Measurements from ENCODE around the gene PLAGL1. TPM values are rescaled to one million over a fixed set of nuclear protein-coding genes. Genes with fewer than 3 reads are reported as not detected.

Gene PLAGL1
- total RNA-seq, 1 donor from 2014 or later, result 20.3 TPM

DNA sequence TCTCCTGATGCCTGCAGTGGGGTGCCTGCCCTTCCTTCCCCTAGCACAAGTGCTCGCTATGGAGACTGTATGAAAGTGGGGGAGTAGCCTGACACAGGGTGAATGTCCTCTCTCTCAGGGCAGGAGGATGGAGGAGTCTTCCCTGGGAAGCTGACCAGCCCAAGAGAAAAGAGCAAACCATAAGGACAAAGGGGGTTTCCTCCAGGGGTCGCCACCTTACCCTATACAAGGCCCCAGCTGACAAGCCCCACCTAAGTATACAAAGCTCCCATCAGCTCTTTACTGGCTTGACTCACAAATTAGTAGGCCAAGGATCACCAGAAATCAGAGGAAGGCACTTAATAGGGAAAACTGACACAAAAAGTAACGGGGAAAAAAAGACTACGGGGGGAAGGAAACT, 54.1 kb downstream of the PLAGL1 start:
- Mint-ChIP-seq H3K36me3 (ENCODE audit: low read depth, unreplicated experiment) (peaks cover 2% of the 10 kb centered on the region), H3K4me1 (ENCODE audit: low read depth, unreplicated experiment) (peaks cover 6% of the 10 kb centered on the region), H3K9me3 (ENCODE audit: unreplicated experiment) (no peaks in the 10 kb centered on the region), H3K27me3 (ENCODE audit: low read depth, unreplicated experiment) (peaks cover 4% of the 10 kb centered on the region), H3K4me3 (ENCODE audit: unreplicated experiment) (no peak overlapping the region), H3K27ac (ENCODE audit: unreplicated experiment) (no peak overlapping the region)
- no peaks in the 10 kb centered on the region for H4K20me1 ChIP-seq (ENCODE audit: insufficient read depth, low read length)
- H3K27ac ChIP-seq (ENCODE audit: low read depth, low read length), result no peak overlapping the region
- no peak overlapping the region for H3K9ac ChIP-seq (ENCODE audit: low read length)
- no peak for FAIRE-seq
- TF ChIP-seq, protein P1, sequence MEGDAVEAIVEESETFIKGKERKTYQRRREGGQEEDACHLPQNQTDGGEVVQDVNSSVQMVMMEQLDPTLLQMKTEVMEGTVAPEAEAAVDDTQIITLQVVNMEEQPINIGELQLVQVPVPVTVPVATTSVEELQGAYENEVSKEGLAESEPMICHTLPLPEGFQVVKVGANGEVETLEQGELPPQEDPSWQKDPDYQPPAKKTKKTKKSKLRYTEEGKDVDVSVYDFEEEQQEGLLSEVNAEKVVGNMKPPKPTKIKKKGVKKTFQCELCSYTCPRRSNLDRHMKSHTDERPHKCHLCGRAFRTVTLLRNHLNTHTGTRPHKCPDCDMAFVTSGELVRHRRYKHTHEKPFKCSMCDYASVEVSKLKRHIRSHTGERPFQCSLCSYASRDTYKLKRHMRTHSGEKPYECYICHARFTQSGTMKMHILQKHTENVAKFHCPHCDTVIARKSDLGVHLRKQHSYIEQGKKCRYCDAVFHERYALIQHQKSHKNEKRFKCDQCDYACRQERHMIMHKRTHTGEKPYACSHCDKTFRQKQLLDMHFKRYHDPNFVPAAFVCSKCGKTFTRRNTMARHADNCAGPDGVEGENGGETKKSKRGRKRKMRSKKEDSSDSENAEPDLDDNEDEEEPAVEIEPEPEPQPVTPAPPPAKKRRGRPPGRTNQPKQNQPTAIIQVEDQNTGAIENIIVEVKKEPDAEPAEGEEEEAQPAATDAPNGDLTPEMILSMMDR (IDR thresholded peaks at IDR 0.05; ENCODE audit: insufficient read depth, low read depth, low read length), result no peak
- no peak for TF ChIP-seq EZH2 (IDR thresholded peaks at IDR 0.05; ENCODE audit: insufficient read depth, low read length)
- no peaks in the 10 kb centered on the region for H3K36me3 ChIP-seq (ENCODE audit: insufficient read depth, low read length)
- peaks cover 5% of the 10 kb centered on the region for H3K4me1 ChIP-seq (ENCODE audit: insufficient read depth, low read length)
- no peak overlapping the region for H3K4me3 ChIP-seq (ENCODE audit: insufficient read depth, low read depth, low read length)
- no peaks in the 10 kb centered on the region for H3K79me2 ChIP-seq (ENCODE audit: insufficient read depth, low read length)
- no peaks in the 10 kb centered on the region for H3K9me3 ChIP-seq (ENCODE audit: insufficient read depth, low read depth, low read length)
- no peak overlapping the region for H3K4me2 ChIP-seq (ENCODE audit: low read length)
- no peak overlapping the region for H2AFZ ChIP-seq (ENCODE audit: low read depth, low read length)
- no peak for DNase-seq (ENCODE audit: low read depth)
- no peaks in the 10 kb centered on the region for H3K27me3 ChIP-seq (ENCODE audit: insufficient read depth, low read length)

DNA sequence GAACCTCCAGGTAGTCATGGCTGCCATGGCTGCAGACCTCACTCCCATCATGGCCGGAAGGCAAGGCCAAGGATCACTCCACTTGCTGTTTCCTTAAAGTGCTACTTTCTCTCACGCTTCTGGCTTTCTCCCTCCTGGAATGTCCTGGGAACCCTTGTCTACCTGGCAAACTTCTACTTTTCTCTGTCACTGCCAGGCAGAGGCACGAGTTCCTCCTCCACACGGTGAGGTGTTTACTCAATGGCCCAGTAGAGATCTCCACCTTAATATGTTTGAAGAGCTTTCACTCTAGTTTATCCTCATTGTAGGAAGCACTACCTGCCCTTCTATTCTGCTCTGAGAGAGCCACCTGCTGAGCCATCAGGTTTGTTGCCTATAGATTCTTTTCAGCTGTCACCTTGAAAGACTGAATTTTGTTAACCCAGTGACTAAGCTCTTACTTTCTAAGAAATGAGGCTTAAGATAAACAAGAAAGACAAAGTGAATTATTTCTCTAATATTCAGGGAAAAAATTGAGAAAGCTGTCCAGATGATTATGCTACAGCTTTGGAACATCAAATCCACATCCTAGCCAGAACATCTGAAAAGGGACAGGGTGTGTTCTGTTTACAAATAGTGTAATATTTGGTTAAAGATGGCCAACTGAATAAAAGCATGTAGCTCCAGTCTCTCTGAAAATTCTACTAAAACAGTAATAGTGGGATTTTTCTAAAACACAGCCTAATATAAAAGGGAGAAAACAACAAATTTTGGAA, 54.9 kb downstream of the PLAGL1 start:
- Histone ChIP-seq H3K4me2 (ENCODE audit: low read length) (no peak overlapping the region), H3K36me3 (ENCODE audit: insufficient read depth, low read length) (no peaks in the 10 kb centered on the region), H4K20me1 (ENCODE audit: insufficient read depth, low read length) (no peaks in the 10 kb centered on the region), H3K9ac (ENCODE audit: low read length) (no peak overlapping the region), H2AFZ (ENCODE audit: low read depth, low read length) (no peak overlapping the region), H3K27ac (ENCODE audit: low read depth, low read length) (no peak overlapping the region), H3K4me3 (ENCODE audit: insufficient read depth, low read depth, low read length) (no peak overlapping the region), H3K9me3 (ENCODE audit: insufficient read depth, low read depth, low read length) (no peaks in the 10 kb centered on the region), H3K4me1 (ENCODE audit: insufficient read depth, low read length) (peaks cover 5% of the 10 kb centered on the region), H3K27me3 (ENCODE audit: insufficient read depth, low read length) (no peaks in the 10 kb centered on the region), H3K79me2 (ENCODE audit: insufficient read depth, low read length) (no peaks in the 10 kb centered on the region)
- DNase-seq (ENCODE audit: low read depth) (no peak), FAIRE-seq (no peak)
- H3K36me3 Mint-ChIP-seq (ENCODE audit: low read depth, unreplicated experiment), result peaks cover 3% of the 10 kb centered on the region
- TF ChIP-seq EZH2 (IDR thresholded peaks at IDR 0.05; ENCODE audit: insufficient read depth, low read length), result no peak
- TF ChIP-seq, protein P1 (IDR thresholded peaks at IDR 0.05; ENCODE audit: insufficient read depth, low read depth, low read length), result no peak
- H3K9me3 Mint-ChIP-seq (ENCODE audit: unreplicated experiment), result no peaks in the 10 kb centered on the region
- peaks cover 2% of the 10 kb centered on the region for H3K4me1 Mint-ChIP-seq (ENCODE audit: low read depth, unreplicated experiment)
- H3K27me3 Mint-ChIP-seq (ENCODE audit: low read depth, unreplicated experiment), result peaks cover 2% of the 10 kb centered on the region
- H3K4me3 Mint-ChIP-seq (ENCODE audit: unreplicated experiment), result no peak overlapping the region
- H3K27ac Mint-ChIP-seq (ENCODE audit: unreplicated experiment), result no peak overlapping the region

All from astrocyte (in vitro differentiated cells and primary cell).